Neural cell (in vitro differentiated cells): Measurements from ENCODE around the gene YKT6. TPM values are rescaled to one million over a fixed set of nuclear protein-coding genes. Genes with fewer than 3 reads are reported as not detected.

Experiments
- H2AFZ ChIP-seq: fragments of 200-600, 300-800 bp; sonication (generic), shearing (Covaris generic); 2 replicates; pipeline ENCODE4 v1.6.0; 2014; ENCODE audit warnings: low read depth, mild to moderate bottlenecking, antibody characterized with exemption, low read length, moderate library complexity
- H3F3A ChIP-seq: fragments of 200-600 bp; shearing (Covaris generic); 2 replicates; pipeline ENCODE4 v1.6.1; 2016; ENCODE audit warnings: mild to moderate bottlenecking, moderate library complexity, mixed read lengths, antibody characterized with exemption, low read length; ENCODE audit not compliant: insufficient read depth, poor library complexity, severe bottlenecking
- H3K27ac ChIP-seq: fragments of 200-600, 300-800 bp; sonication (generic), shearing (Covaris generic); 2 replicates; pipeline ENCODE4 v1.5.1; 2014; ENCODE audit warnings: mild to moderate bottlenecking, low read length, moderate library complexity
- H3K27me3 ChIP-seq: fragments of 300-800, 200-600 bp; sonication (generic), shearing (Covaris generic); 2 replicates; pipeline ENCODE4 v1.6.0; 2014; ENCODE audit warnings: mild to moderate bottlenecking, low read depth, low read length, moderate library complexity; ENCODE audit not compliant: insufficient read depth
- H3K36me3 ChIP-seq: fragments of 300-800, 200-600 bp; sonication (generic), shearing (Covaris generic); 2 replicates; pipeline ENCODE4 v1.5.1; 2014; ENCODE audit warnings: mild to moderate bottlenecking, antibody characterized with exemption, low read length, moderate library complexity; ENCODE audit not compliant: insufficient read depth
- H3K4me2 ChIP-seq: fragments of 300-800, 200-600 bp; sonication (generic), shearing (Covaris generic); 2 replicates; pipeline ENCODE4 v1.6.0; 2014; ENCODE audit warnings: mild to moderate bottlenecking, low read length
- H3K4me3 ChIP-seq: fragments of 300-800, 200-600 bp; sonication (generic), shearing (Covaris generic); 2 replicates; pipeline ENCODE4 v1.5.1; 2014; ENCODE audit warnings: mild to moderate bottlenecking, low read length, moderate library complexity
- H3K79me2 ChIP-seq: fragments of 200-600 bp; shearing (Covaris generic); replicated peaks from 2 replicates; pipeline ENCODE4 v1.6.0; 2014; ENCODE audit warnings: mild to moderate bottlenecking, low read length, moderate library complexity; ENCODE audit not compliant: insufficient read depth
- H3K9ac ChIP-seq: fragments of 300-800, 200-600 bp; sonication (generic), shearing (Covaris generic); 2 replicates; pipeline ENCODE4 v1.6.1; 2016; ENCODE audit warnings: mild to moderate bottlenecking, low read length, mixed read lengths
- H3K9me2 ChIP-seq: fragments of 200-600 bp; shearing (Covaris generic); 2 replicates; pipeline ENCODE4 v1.6.1; 2016; ENCODE audit warnings: mild to moderate bottlenecking, low read length, mixed read lengths; ENCODE audit not compliant: insufficient read depth
- H3K9me3 ChIP-seq: fragments of 200-600, 300-800 bp; sonication (generic), shearing (Covaris generic); 2 replicates; pipeline ENCODE4 v1.6.1; 2016; ENCODE audit warnings: mild to moderate bottlenecking, mixed run types, low read length, moderate library complexity, mixed read lengths
- H4K20me1 ChIP-seq: fragments of 200-600 bp; shearing (Covaris generic); 2 replicates; pipeline ENCODE4 v1.6.1; 2016; ENCODE audit warnings: mild to moderate bottlenecking, mixed run types; ENCODE audit not compliant: insufficient read depth
- EP300 ChIP-seq: fragments of 450-650 bp; conservative IDR thresholded peaks from 2 replicates; pipeline ENCODE4 v1.6.1; 2014; ENCODE audit warnings: antibody characterized with exemption, mild to moderate bottlenecking, moderate library complexity; ENCODE audit not compliant: poor library complexity, severe bottlenecking
- EZH2 ChIP-seq: fragments of 200-600, 300-800 bp; shearing (Covaris generic), sonication (generic); IDR thresholded peaks from 2 replicates; pipeline ENCODE4 v1.6.1; 2014; ENCODE audit warnings: antibody characterized with exemption, low read length, borderline replicate concordance, mild to moderate bottlenecking; ENCODE audit not compliant: insufficient read depth, poor library complexity, severe bottlenecking
- MXI1 ChIP-seq: fragments of 450-650 bp; conservative IDR thresholded peaks from 2 replicates; pipeline ENCODE4 v1.6.1; 2014; ENCODE audit warnings: antibody characterized with exemption, mild to moderate bottlenecking; ENCODE audit not compliant: poor library complexity, severe bottlenecking
- POLR2AphosphoS5 ChIP-seq: IDR thresholded peaks from 2 replicates; pipeline ENCODE4 v1.6.1; 2012
- RAD21 ChIP-seq: fragments of 450-650 bp; conservative IDR thresholded peaks from 2 replicates; pipeline ENCODE4 v1.6.1; 2014; ENCODE audit warnings: antibody characterized with exemption, mild to moderate bottlenecking, moderate library complexity
- REST ChIP-seq: IDR thresholded peaks from 2 replicates; pipeline ENCODE4 v1.6.1; 2012; ENCODE audit warnings: borderline replicate concordance
- SMC3 ChIP-seq: fragments of 450-650 bp; conservative IDR thresholded peaks from 2 replicates; pipeline ENCODE4 v1.6.1; 2014; ENCODE audit warnings: antibody characterized with exemption, mild to moderate bottlenecking, moderate library complexity; ENCODE audit not compliant: poor library complexity
- TAF1 ChIP-seq: IDR thresholded peaks from 2 replicates; pipeline ENCODE4 v1.6.1; 2012; ENCODE audit warnings: low read depth
- polyA plus RNA-seq: library from polyadenylated mRNA; depleted of rRNA; stranded (reverse); fragments of >200 nt; gene quantifications from 2 replicates; pipeline ENCODE4 v1.2.3, GENCODE V29; 2014
- TF ChIP-seq, protein P1 (sequence below): fragments of 450-650 bp; IDR thresholded peaks from 2 replicates; pipeline ENCODE4 v1.5.1; 2014; ENCODE audit warnings: antibody characterized with exemption, mild to moderate bottlenecking, moderate library complexity; ENCODE audit not compliant: poor library complexity, severe bottlenecking

Gene YKT6
- polyA plus RNA-seq, 1 donor from 2014 or later = 93.4 TPM

DNA sequence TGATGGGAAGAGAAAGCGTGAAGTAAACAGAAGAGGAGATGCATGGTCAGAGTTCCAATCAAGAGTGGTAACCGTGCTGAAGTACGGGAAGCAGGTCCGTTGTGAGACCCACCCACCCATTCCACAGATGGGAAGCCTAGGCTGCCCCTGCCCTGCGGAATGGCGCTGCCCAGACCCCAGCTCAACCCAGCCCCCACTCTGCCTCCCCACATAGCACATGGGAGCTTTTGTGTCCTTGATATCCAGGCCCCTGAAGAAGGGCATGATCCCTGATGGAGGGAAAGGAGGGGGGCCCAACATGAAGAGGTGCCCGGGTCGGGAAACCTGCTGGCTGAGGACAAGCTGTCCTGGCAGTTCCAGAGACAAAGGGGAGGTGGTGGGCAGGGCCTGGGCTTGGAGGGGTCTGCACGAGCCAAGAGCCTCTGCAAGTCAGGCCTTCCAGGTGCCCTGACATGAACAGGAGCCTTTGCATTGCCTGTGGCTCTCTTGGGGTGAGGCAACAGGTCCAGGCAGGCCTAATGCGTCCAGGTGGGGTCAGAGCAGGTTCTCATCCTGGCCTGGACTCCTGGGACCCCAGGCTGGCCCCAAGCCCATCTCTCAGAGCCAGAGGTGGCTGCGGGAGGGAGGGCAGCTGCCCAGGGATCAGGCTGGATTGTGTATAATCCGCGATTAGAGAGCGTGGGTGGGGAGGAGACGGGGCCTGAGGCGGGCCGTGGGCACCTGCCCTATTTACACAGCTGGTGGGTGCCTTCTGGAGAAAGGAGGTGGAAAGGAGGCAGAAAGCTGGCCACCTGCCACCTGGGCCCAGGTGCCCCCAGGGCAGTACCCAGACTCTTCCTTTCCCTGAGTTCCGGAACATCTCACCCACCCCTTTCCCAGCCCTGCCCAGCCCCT is 23.5 kb downstream of the YKT6 start:
- Histone ChIP-seq H3K27ac (no peak overlapping the region), H2AFZ (no peak overlapping the region), H3K4me2 (no peak overlapping the region), H3F3A (no peaks in the 10 kb centered on the region), H3K79me2 (no peaks in the 10 kb centered on the region), H3K9me3 (peaks cover 2% of the 10 kb centered on the region), H3K9me2 (no peaks in the 10 kb centered on the region), H4K20me1 (no peaks in the 10 kb centered on the region), H3K4me3 (no peak overlapping the region), H3K27me3 (no peaks in the 10 kb centered on the region), H3K36me3 (no peaks in the 10 kb centered on the region), H3K9ac (no peak overlapping the region)
- no peak for TF ChIP-seq EP300
- TF ChIP-seq TAF1 = no peak
- no peak for TF ChIP-seq EZH2
- TF ChIP-seq POLR2AphosphoS5 = no peak
- TF ChIP-seq, protein P1, sequence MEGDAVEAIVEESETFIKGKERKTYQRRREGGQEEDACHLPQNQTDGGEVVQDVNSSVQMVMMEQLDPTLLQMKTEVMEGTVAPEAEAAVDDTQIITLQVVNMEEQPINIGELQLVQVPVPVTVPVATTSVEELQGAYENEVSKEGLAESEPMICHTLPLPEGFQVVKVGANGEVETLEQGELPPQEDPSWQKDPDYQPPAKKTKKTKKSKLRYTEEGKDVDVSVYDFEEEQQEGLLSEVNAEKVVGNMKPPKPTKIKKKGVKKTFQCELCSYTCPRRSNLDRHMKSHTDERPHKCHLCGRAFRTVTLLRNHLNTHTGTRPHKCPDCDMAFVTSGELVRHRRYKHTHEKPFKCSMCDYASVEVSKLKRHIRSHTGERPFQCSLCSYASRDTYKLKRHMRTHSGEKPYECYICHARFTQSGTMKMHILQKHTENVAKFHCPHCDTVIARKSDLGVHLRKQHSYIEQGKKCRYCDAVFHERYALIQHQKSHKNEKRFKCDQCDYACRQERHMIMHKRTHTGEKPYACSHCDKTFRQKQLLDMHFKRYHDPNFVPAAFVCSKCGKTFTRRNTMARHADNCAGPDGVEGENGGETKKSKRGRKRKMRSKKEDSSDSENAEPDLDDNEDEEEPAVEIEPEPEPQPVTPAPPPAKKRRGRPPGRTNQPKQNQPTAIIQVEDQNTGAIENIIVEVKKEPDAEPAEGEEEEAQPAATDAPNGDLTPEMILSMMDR = no peak
- TF ChIP-seq RAD21 = no peak
- TF ChIP-seq SMC3 = no peak
- TF ChIP-seq REST = no peak
- no peak for TF ChIP-seq MXI1

DNA sequence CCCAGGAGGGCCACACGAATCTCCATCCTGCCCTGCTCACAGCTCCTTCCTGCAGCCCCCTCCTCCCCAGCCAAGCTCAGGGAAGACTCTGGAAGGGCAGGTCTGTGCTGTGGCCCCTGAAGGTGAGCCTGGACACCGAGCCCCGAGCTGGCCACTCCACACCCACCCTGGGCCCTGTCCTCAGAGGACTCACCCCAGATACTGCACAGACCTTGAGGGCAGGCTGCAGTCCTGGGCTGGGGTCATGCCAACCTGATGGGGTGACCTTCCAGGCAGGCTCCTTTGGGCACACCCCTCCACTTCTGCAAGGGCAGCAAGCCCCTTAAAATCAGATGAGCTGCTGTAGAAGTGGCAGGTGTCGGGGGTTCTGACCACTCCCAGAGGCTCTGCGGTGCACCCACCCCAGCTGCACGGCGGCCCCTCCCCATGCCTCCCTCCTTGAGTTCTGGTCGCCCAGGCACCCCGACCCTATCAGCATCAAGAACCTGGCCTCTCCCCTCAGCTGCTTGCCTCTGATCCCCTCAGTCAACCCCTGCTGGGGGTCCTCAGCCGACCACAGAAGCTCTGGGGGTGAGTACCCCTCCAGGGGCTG is 24.3 kb downstream of the YKT6 start:
- no peaks in the 10 kb centered on the region for H3K36me3 ChIP-seq
- no peaks in the 10 kb centered on the region for H3F3A ChIP-seq
- no peak overlapping the region for H3K27ac ChIP-seq
- H3K4me3 ChIP-seq = no peak overlapping the region
- H2AFZ ChIP-seq = no peak overlapping the region
- H4K20me1 ChIP-seq = no peaks in the 10 kb centered on the region
- H3K27me3 ChIP-seq = no peaks in the 10 kb centered on the region
- no peak overlapping the region for H3K9ac ChIP-seq
- H3K9me3 ChIP-seq = no peaks in the 10 kb centered on the region
- H3K79me2 ChIP-seq = no peaks in the 10 kb centered on the region
- TF ChIP-seq SMC3 (no peak), POLR2AphosphoS5 (no peak), RAD21 (no peak), REST (no peak), TAF1 (no peak), MXI1 (no peak), EZH2 (no peak), EP300 (no peak)
- TF ChIP-seq, protein P1 = no peak
- H3K4me2 ChIP-seq = no peak overlapping the region
- H3K9me2 ChIP-seq = no peaks in the 10 kb centered on the region
